Adrenal gland (tissue), 12 donors: ENCODE results near the gene DUSP16. TPM values are rescaled to one million over a fixed set of nuclear protein-coding genes. Genes with fewer than 3 reads are reported as not detected.
A peak's percentile ranks its signal among the peaks of the same experiment; 100 is the strongest.

ENCODE experiments used
- DNase-seq, 7 donors: peaks; one replicate each; pipeline ENCODE4 v3.0.0-alpha.2; 2019 to 2020
- H3K27ac ChIP-seq, 5 donors: fragments of 200-600 bp; sonication (generic) in 4 of 5; 1 replicate in 3 of 5; 2 replicates in 2 of 5; pipeline versions ENCODE4 v1.5.1 to v1.8.0; 2016 to 2020; ENCODE audit warnings: mild to moderate bottlenecking in 1 of 5
- H3K27me3 ChIP-seq: fragments of 200-600 bp; 2 replicates; pipeline ENCODE4 v1.8.0; 2021
- H3K36me3 ChIP-seq, 2 donors: fragments of 200-600 bp; replicated peaks in 1 of 2; 1 replicate in 1 of 2; 2 replicates in 1 of 2; pipeline versions ENCODE4 v1.5.1 to v1.8.0; 2018 to 2022
- H3K4me1 ChIP-seq, 2 donors: fragments of 200-600 bp; replicated peaks in 1 of 2; 1 replicate in 1 of 2; 2 replicates in 1 of 2; pipeline versions ENCODE4 v1.5.1 to v1.8.0; 2018 to 2021
- H3K4me3 ChIP-seq, 4 donors: fragments of 200-600 bp; sonication (generic) in 3 of 4; one replicate each; pipeline ENCODE4 v1.5.1; 2016 to 2018
- H3K9me3 ChIP-seq, 3 donors: fragments of 200-600 bp; sonication (generic) in 1 of 3; replicated peaks in 1 of 3; 1 replicate in 2 of 3; 2 replicates in 1 of 3; pipeline versions ENCODE4 v1.5.1 to v1.8.0; 2016 to 2021
- CTCF ChIP-seq, 6 experiments: fragments of 450-650 bp in 4 of 6; fragments of 200-600 bp in 2 of 6; sonication (generic) in 1 of 6; IDR thresholded peaks; 1 replicate in 5 of 6; 2 replicates in 1 of 6; pipeline versions ENCODE4 v1.5.1 to v1.8.0; 2016 to 2021; ENCODE audit warnings: antibody characterized with exemption in 6 of 6, mild to moderate bottlenecking in 2 of 6, moderate library complexity in 1 of 6
- POLR2A ChIP-seq, 2 donors: fragments of 450-650 bp; IDR thresholded peaks; one replicate each; pipeline ENCODE4 v1.6.1; 2017; ENCODE audit warnings: antibody characterized with exemption in 2 of 2, mild to moderate bottlenecking in 2 of 2, moderate library complexity in 1 of 2
- WGBS, 4 donors: extraction: QIAGEN DNeasy Blood & Tissue Kit in 2 of 4; methylation state at CpG; one replicate each; pipeline versions ENCODE4 v1.1.5 to v1.1.7; 2013 to 2017; 5-methylcytosine and 5-hydroxymethylcytosine counted together
- intact Hi-C, 2 donors: fragments of 100-400 bp; cut with DNase I; formaldehyde crosslinking; loops; one replicate each; pipeline versions ENCODE4 v1.14.1 to v1.15.0; 2022 to 2023
- polyA plus RNA-seq, 3 donors: library from polyadenylated mRNA; stranded (reverse); fragments of 200-250 nt in 2 of 3; fragments of 350-450 nt in 1 of 3; fragmentation: Illumina TruSeq in 1 of 3; extraction: RNeasy Lipid Tissue Mini Kit (QIAGEN cat#74804) in 1 of 3; gene quantifications; one replicate each; pipeline ENCODE4 v1.2.3, GENCODE V29; 2013 to 2014
- total RNA-seq, 9 donors: library from RNA; depleted of rRNA in 4 of 9; stranded (reverse); fragments of >200 nt in 4 of 9; fragments of 120-200 nt in 1 of 9; fragmentation: NEBNext Ultra II Directional in 1 of 9; extraction: Animal tissue kit (Norgen Biotek cat#: 25700) in 1 of 9; gene quantifications; one replicate each; pipeline versions ENCODE4 v1.1.0 to v1.2.4, GENCODE V29; 2013 to 2023
- donor health status: healthy with polysubstance abuse.
- donor health status: Bipolar disorder and iron deficiency.
- donor health status: DM: yes; HTN: yes; CAD: no.
- donor health status: DM: no; HTN: no; CAD: no.
- donor health status: DM: no; HTN: no; CAD: no.
- donor health status: DM: yes; HTN: yes; CAD: no.

Gene DUSP16
- total and polyA plus RNA-seq, 12 donors: 24.5 to 374 (median 109) TPM

DNA sequence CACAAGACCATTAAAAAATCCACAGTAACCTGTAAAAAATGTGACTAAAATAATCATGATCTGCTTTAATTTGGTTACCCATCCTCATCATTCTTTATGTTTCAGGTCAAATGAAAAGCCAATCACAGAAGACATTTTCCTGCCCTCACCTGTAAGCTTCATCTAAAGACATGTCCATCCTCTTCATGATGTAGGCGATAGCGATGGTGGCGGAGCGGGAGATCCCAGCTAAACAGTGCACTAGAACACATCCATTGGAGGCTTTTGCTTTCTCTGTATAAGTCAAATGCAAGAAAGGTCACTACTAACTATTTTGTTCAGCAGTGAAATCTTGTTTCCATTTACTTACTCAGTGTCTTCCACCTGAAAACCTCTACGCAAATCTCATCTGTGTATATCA is 82.6 kb downstream of the DUSP16 start:
- no peak for DNase-seq
- no peak overlapping the region for H3K4me3 ChIP-seq
- no peak for TF ChIP-seq CTCF (IDR thresholded peaks at IDR 0.05)
- TF ChIP-seq POLR2A (IDR thresholded peaks at IDR 0.05): no peak
- peaks cover 0 to 50% of the 10 kb centered on the region in 2 donors for H3K36me3 ChIP-seq
- H3K27me3 ChIP-seq: no peaks in the 10 kb centered on the region
- intact Hi-C loops: no loop called here
- H3K9me3 ChIP-seq: no peaks in the 10 kb centered on the region
- H3K4me1 ChIP-seq: peaks cover 0 to 8% of the 10 kb centered on the region in 2 donors
- 93 to 99% (median 98%) methylated on average over 5 of the region's 5 CpGs for WGBS, 4 donors
- no peak overlapping the region for H3K27ac ChIP-seq

GRCh38 chr12:12477532-12477890 is 85.2 kb downstream of the DUSP16 start:
- H3K27me3 ChIP-seq: no peaks in the 10 kb centered on the region
- H3K4me1 ChIP-seq: no peaks in the 10 kb centered on the region
- H3K27ac ChIP-seq: no peak overlapping the region
- H3K36me3 ChIP-seq: peaks cover 0 to 46% of the 10 kb centered on the region in 2 donors
- no peak for DNase-seq
- WGBS, 4 donors: 93 to 98% (median 97%) methylated on average over 14 of the region's 14 CpGs
- TF ChIP-seq POLR2A (IDR thresholded peaks at IDR 0.05) (no peak), CTCF (IDR thresholded peaks at IDR 0.05) (no peak)
- H3K4me3 ChIP-seq: no peak overlapping the region
- no peaks in the 10 kb centered on the region for H3K9me3 ChIP-seq
- intact Hi-C loops: no loop called here

GRCh38 chr12:12476857-12477531 is 85.7 kb downstream of the DUSP16 start:
- no peaks in the 10 kb centered on the region for H3K27me3 ChIP-seq
- H3K4me3 ChIP-seq: no peak overlapping the region
- no peaks in the 10 kb centered on the region for H3K9me3 ChIP-seq
- WGBS, 4 donors: 90 to 96% (median 95%) methylated on average over 21 of the region's 21 CpGs
- intact Hi-C loops: no loop called here
- no peak for TF ChIP-seq POLR2A (IDR thresholded peaks at IDR 0.05)
- TF ChIP-seq CTCF (IDR thresholded peaks at IDR 0.05): no peak
- H3K27ac ChIP-seq: no peak overlapping the region
- no peak for DNase-seq
- no peaks in the 10 kb centered on the region for H3K4me1 ChIP-seq
- H3K36me3 ChIP-seq: peaks cover 0 to 46% of the 10 kb centered on the region in 2 donors

DNA sequence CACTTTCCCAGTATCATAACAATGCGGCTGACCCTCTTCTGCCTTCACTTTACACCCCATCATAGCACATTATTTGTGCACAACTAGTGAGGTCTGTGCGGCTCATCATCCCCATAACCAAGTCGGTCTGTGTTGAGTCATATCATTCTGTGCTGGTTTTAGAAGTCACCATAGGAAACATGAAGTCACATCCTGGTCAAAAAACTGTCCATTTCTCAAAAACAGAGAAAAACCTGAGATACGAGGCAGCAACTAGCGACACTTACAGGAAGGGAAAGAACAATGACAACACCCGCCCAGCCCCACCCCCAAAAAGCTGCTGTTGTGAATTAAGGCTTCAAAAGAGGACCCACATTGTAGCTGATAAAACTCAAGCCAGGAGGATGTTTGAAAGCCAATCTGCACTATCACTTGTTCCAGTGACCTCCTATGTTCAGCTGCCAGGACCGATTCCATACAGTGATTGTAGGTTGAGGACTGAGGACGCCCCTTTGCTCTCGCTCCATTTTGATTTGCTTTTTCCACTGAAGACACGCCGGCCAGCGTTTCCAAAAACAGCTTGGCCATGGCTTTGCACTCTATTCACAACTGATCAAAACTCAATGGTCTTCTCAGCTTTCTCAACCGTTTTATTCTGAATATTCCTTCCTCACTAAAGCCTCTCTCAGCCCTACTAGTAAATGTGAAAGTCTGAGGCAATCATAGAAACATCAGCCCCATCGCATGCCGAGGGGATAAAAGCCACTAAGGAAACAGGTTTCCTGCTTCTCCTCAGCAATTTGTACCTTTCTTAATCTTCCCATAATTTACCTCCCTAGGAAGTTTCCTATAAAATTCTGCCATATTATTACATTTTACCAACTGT is 87.5 kb downstream of the DUSP16 start:
- Histone ChIP-seq H3K27ac (peak overlapping the region in 2 of 5 donors; percentile 47 to 64), H3K4me1 (no peaks in the 10 kb centered on the region), H3K4me3 (no peak overlapping the region), H3K9me3 (no peaks in the 10 kb centered on the region), H3K27me3 (no peaks in the 10 kb centered on the region), H3K36me3 (peaks cover 0 to 38% of the 10 kb centered on the region in 2 donors)
- 83 to 87% (median 85%) methylated on average over 15 of the region's 15 CpGs for WGBS, 4 donors
- intact Hi-C loops: no loop called here
- no peak for DNase-seq
- no peak for TF ChIP-seq POLR2A (IDR thresholded peaks at IDR 0.05)
- TF ChIP-seq CTCF (IDR thresholded peaks at IDR 0.05): no peak
